KMS-11 (cell line): ENCODE results near the gene COMMD3.

ENCODE experiments used
- H2AFZ ChIP-seq: fragments of 200-600 bp; sonication (generic); 2 replicates; pipeline ENCODE4 v1.6.1; 2016; ENCODE audit warnings: antibody characterized with exemption, mixed run types, low read depth
- H3K27ac ChIP-seq: fragments of 200-600 bp; sonication (generic); 2 replicates; pipeline ENCODE4 v1.6.1; 2016; ENCODE audit warnings: mild to moderate bottlenecking, mixed run types
- H3K27me3 ChIP-seq: fragments of 200-600 bp; sonication (generic); 2 replicates; pipeline ENCODE4 v1.6.1; 2017; ENCODE audit warnings: mild to moderate bottlenecking, low read depth, mixed run types, moderate library complexity; ENCODE audit not compliant: insufficient read depth
- H3K36me3 ChIP-seq: fragments of 200-600 bp; sonication (generic); 2 replicates; pipeline ENCODE4 v1.6.1; 2017; ENCODE audit warnings: mild to moderate bottlenecking, mixed run types; ENCODE audit not compliant: insufficient read depth
- H3K4me1 ChIP-seq: fragments of 200-600 bp; sonication (generic); 2 replicates; pipeline ENCODE4 v1.6.1; 2016; ENCODE audit warnings: mild to moderate bottlenecking, low read depth, mixed run types; ENCODE audit not compliant: poor library complexity, severe bottlenecking
- H3K4me2 ChIP-seq: fragments of 200-600 bp; sonication (generic); 2 replicates; pipeline ENCODE4 v1.7.0; 2016; ENCODE audit warnings: mild to moderate bottlenecking, mixed run types
- H3K4me3 ChIP-seq: fragments of 200-600 bp; sonication (generic); IDR thresholded peaks from 2 replicates; pipeline ENCODE4 v1.6.1; 2017; ENCODE audit warnings: low read depth, low read length, mixed read lengths; ENCODE audit not compliant: insufficient read depth
- H3K79me2 ChIP-seq: fragments of 200-600 bp; sonication (generic); 2 replicates; pipeline ENCODE4 v1.6.1; 2016; ENCODE audit warnings: low read depth, mixed run types; ENCODE audit not compliant: insufficient read depth
- H3K9ac ChIP-seq: fragments of 200-600 bp; sonication (generic); 2 replicates; pipeline ENCODE4 v1.6.1; 2016; ENCODE audit warnings: mild to moderate bottlenecking, mixed run types
- H4K20me1 ChIP-seq: fragments of 200-600 bp; sonication (generic); 2 replicates; pipeline ENCODE4 v1.6.1; 2016; ENCODE audit warnings: mild to moderate bottlenecking, mixed run types; ENCODE audit not compliant: insufficient read depth
- TF ChIP-seq, protein P1 (sequence below): fragments of 200-600 bp; sonication (generic); conservative IDR thresholded peaks from 2 replicates; pipeline ENCODE4 v1.6.1; 2017; ENCODE audit warnings: low read depth, mild to moderate bottlenecking, antibody characterized with exemption, low read length, moderate library complexity, mixed read lengths

COMMD3 gene

DNA sequence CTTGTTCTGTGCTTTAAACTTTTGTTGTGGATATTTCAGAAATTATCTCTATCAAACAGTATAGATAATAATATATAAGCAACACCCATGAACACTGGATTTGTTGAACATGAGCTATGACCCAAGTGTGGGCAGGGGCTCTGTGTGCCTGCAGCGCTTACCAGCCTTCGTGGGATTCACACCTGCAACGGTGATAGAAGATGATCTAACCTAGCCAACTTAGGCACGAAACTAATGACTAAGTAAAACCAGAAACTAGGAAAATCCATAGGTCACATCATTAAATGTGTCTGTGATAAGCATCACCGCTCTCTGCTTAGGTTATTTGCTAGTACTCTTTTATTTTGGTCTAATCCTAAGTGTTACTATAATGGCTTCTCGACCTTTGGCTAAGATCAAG, 47.1 kb downstream of the COMMD3 start:
- H3K9ac ChIP-seq = no peak overlapping the region

DNA sequence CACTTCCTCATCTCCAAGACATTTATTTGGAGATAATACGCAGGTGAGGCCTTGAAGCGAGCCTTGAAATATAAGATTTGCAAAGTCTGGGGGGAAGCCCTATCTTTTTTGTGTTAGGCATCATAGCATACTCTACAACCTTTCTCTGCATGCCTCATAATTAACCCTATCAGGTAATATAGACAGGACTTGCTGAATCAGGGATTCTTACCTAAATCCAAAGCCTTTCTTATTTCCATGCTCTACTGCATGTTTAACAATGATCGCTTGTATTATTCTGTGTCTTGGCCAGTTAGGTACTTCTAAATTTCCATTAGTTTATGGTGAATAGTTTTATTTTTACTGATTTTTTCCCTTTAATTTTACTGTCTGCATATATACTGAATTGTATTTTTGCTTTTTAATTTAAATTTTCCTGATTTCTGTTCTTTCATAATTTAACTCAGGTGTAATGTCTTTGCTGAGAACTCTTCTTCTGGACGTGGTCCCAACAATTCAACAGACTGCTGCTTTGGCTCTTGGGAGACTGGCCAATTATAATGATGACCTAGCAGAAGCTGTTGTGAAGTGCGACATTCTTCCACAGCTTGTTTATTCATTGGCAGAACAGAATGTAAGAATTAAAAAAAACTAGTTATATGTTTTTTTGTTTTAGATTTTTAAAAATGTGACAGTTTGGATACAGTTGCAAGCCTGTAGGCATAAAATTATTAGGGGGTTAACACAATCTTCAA, 48.4 kb downstream of the COMMD3 start:
- Histone ChIP-seq H3K4me1 (peaks cover 35% of the 10 kb centered on the region), H3K79me2 (no peaks in the 10 kb centered on the region), H3K9ac (no peak overlapping the region), H2AFZ (no peak overlapping the region), H3K27me3 (no peaks in the 10 kb centered on the region), H3K4me3 (no peak overlapping the region), H3K36me3 (no peaks in the 10 kb centered on the region), H3K27ac (no peak overlapping the region), H3K4me2 (no peak overlapping the region), H4K20me1 (no peaks in the 10 kb centered on the region)
- TF ChIP-seq, protein P1, sequence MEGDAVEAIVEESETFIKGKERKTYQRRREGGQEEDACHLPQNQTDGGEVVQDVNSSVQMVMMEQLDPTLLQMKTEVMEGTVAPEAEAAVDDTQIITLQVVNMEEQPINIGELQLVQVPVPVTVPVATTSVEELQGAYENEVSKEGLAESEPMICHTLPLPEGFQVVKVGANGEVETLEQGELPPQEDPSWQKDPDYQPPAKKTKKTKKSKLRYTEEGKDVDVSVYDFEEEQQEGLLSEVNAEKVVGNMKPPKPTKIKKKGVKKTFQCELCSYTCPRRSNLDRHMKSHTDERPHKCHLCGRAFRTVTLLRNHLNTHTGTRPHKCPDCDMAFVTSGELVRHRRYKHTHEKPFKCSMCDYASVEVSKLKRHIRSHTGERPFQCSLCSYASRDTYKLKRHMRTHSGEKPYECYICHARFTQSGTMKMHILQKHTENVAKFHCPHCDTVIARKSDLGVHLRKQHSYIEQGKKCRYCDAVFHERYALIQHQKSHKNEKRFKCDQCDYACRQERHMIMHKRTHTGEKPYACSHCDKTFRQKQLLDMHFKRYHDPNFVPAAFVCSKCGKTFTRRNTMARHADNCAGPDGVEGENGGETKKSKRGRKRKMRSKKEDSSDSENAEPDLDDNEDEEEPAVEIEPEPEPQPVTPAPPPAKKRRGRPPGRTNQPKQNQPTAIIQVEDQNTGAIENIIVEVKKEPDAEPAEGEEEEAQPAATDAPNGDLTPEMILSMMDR = no peak

More for the DNA sequence above, 47.1 kb downstream of the COMMD3 start:
- Histone ChIP-seq H3K27me3 (no peaks in the 10 kb centered on the region), H3K4me1 (peaks cover 35% of the 10 kb centered on the region), H3K4me3 (no peak overlapping the region), H3K27ac (no peak overlapping the region), H4K20me1 (no peaks in the 10 kb centered on the region), H2AFZ (no peak overlapping the region), H3K36me3 (no peaks in the 10 kb centered on the region), H3K4me2 (no peak overlapping the region), H3K79me2 (no peaks in the 10 kb centered on the region)
- TF ChIP-seq, protein P1 = no peak

DNA sequence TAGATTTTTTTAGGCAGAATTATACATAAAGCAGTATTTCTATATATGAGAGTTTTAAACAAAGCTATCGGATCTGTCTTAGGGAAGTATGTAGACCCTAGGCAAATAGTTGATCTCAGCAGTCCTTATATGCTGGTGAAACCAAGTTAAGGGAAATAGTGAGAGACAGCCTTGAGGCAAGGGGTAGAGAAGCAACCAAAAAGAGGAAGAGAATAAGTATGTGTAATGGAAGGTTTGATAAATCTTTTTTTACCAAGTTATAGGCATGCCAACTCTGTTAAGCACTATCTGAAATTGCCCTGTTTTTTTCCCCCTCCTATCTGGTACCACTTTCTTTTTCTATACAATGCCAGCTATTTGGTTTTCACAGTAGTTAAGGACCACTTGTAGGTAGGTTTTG, 49.0 kb downstream of the COMMD3 start:
- TF ChIP-seq, protein P1 = no peak
- no peaks in the 10 kb centered on the region for H3K27me3 ChIP-seq
- no peaks in the 10 kb centered on the region for H4K20me1 ChIP-seq
- no peak overlapping the region for H3K27ac ChIP-seq
- H3K36me3 ChIP-seq = no peaks in the 10 kb centered on the region
- H3K4me3 ChIP-seq = no peak overlapping the region
- no peak overlapping the region for H3K9ac ChIP-seq
- H3K79me2 ChIP-seq = no peaks in the 10 kb centered on the region
- H2AFZ ChIP-seq = no peak overlapping the region
- H3K4me2 ChIP-seq = no peak overlapping the region
- H3K4me1 ChIP-seq = peaks cover 37% of the 10 kb centered on the region

DNA sequence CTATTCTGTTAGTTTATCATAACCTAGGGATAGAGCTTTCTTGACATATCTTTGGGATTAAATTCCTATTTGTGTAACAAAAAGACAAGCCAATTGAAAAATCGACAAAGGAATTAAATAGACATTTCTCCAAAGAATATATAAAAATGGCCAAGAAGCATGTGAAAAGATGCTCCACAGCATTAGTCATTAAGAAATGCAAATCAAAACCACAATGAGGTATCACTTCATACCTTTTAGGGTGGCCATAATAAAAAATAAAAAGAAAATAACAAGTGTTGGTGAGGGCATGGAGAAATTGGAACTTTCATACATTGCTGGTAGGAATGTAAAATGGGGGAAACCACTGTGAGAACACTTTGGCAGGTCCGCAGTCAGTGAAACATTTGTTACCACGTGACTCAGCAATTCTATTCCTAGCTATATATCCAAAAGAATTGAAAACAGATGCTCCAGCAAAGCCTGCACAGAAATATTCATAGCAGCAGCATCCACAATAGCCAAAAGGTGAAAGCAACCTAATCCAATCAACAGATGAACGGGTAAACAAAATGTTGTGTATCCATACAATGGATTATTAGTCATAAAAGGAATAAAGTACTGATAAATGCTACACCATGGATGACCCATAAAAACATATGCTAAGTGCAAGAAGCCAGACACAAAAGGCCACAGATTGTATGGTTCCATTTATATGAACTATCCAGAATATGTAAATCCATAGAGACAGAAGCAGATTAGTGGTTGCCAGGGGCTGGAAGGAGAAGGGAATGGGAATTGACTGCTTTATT, 49.7 kb downstream of the COMMD3 start:
- H3K9ac ChIP-seq = no peak overlapping the region
- H3K4me3 ChIP-seq = no peak overlapping the region
- no peaks in the 10 kb centered on the region for H3K27me3 ChIP-seq
- no peak overlapping the region for H3K27ac ChIP-seq
- no peak overlapping the region for H3K4me2 ChIP-seq
- TF ChIP-seq, protein P1 = no peak
- peaks cover 42% of the 10 kb centered on the region for H3K4me1 ChIP-seq
- no peaks in the 10 kb centered on the region for H3K36me3 ChIP-seq
- no peaks in the 10 kb centered on the region for H3K79me2 ChIP-seq
- H2AFZ ChIP-seq = no peak overlapping the region
- H4K20me1 ChIP-seq = no peaks in the 10 kb centered on the region
